K562 (cell line): Measurements from ENCODE around the gene FJX1. TPM values are rescaled to one million over a fixed set of nuclear protein-coding genes. Genes with fewer than 3 reads are reported as not detected.

Experiments used
- C11orf30 ChIP-seq: fragments of 450-650 bp; IDR thresholded peaks from 2 replicates; pipeline ENCODE4 v1.6.1; 2016; ENCODE audit warnings: low read depth, mild to moderate bottlenecking
- ETV6 ChIP-seq, 3 experiments: fragments of 150-350 bp in 1 of 3; sonication (generic) in 1 of 3; formaldehyde crosslinking in 1 of 3; IDR thresholded peaks; 2 replicates each; pipeline versions ENCODE4 v1.6.1 to v1.8.0; 2014 to 2022; ENCODE audit warnings: borderline replicate concordance in 2 of 3, low read depth in 2 of 3, antibody characterized with exemption in 1 of 3, low read length in 1 of 3, mild to moderate bottlenecking in 1 of 3, missing genetic modification reagents in 1 of 3
- FOXM1 ChIP-seq, 2 experiments: fragments of 450-650 bp in 1 of 2; sonication (generic) in 1 of 2; formaldehyde crosslinking in 1 of 2; IDR thresholded peaks; 2 replicates each; pipeline versions ENCODE4 v1.6.1 to v1.9.0; 2017 to 2022; ENCODE audit warnings: low read depth in 2 of 2, mild to moderate bottlenecking in 2 of 2, missing genetic modification reagents in 1 of 2, moderate library complexity in 1 of 2
- GATAD2A ChIP-seq: fragments of 450-650 bp; IDR thresholded peaks from 2 replicates; pipeline ENCODE4 v1.6.1; 2017
- KDM1A ChIP-seq, 2 experiments: fragments of 450-650 bp; IDR thresholded peaks; 2 replicates each; pipeline ENCODE4 v1.6.1; 2016; ENCODE audit warnings: mild to moderate bottlenecking in 2 of 2
- MAFK ChIP-seq: IDR thresholded peaks from 2 replicates; pipeline ENCODE4 v1.6.1; 2011; ENCODE audit warnings: low read length, improper control_type of control experiment
- MAZ ChIP-seq, 2 experiments: fragments of 450-650 bp in 1 of 2; sonication (generic) in 1 of 2; formaldehyde crosslinking; IDR thresholded peaks in 1 of 2; conservative IDR thresholded peaks in 1 of 2; 2 replicates each; pipeline versions ENCODE4 v1.4.0 to v1.5.0; 2020; ENCODE audit warnings: mild to moderate bottlenecking in 1 of 2, missing genetic modification reagents in 1 of 2
- MCM5 ChIP-seq: fragments of 450-650 bp; IDR thresholded peaks from 2 replicates; pipeline ENCODE4 v1.6.1; 2016; ENCODE audit warnings: low read depth
- PHF21A ChIP-seq: fragments of 450-650 bp; IDR thresholded peaks from 2 replicates; pipeline ENCODE4 v1.6.1; 2017; ENCODE audit warnings: low read depth, borderline replicate concordance
- POLR2H ChIP-seq: IDR thresholded peaks from 2 replicates; pipeline ENCODE4 v1.6.1; 2016; ENCODE audit warnings: missing genetic modification characterization, low read depth, mild to moderate bottlenecking, control low read depth, missing compliant biosample characterization, moderate library complexity
- SMAD2 ChIP-seq: fragments of 150-350 bp; IDR thresholded peaks from 2 replicates; pipeline ENCODE4 v1.6.1; 2014; ENCODE audit warnings: low read depth, mild to moderate bottlenecking, low read length
- SMAD3 ChIP-seq: fragments of 450-650 bp; formaldehyde crosslinking; conservative IDR thresholded peaks from 2 replicates; pipeline ENCODE4 v1.4.0; 2020; ENCODE audit warnings: mild to moderate bottlenecking
- SNIP1 ChIP-seq: fragments of 450-650 bp; IDR thresholded peaks from 2 replicates; pipeline ENCODE4 v1.7.1; 2017; ENCODE audit warnings: low read depth, mild to moderate bottlenecking
- STAT5B ChIP-seq: fragments of 250-450 bp; sonication (Bioruptor Pico); IDR thresholded peaks from 2 replicates; pipeline ENCODE4 v1.8.0; 2021; ENCODE audit warnings: mild to moderate bottlenecking, inconsistent platforms
- ZNF146 ChIP-seq: IDR thresholded peaks from one replicate; pipeline ENCODE4 v1.6.1; 2018; ENCODE audit warnings: missing compliant biosample characterization; ENCODE audit not compliant: unreplicated experiment
- ZNF3 ChIP-seq: fragments of 250-450 bp; sonication (Bioruptor Pico); IDR thresholded peaks from 2 replicates; pipeline ENCODE4 v1.5.0; 2021; ENCODE audit warnings: mild to moderate bottlenecking, moderate library complexity
- ZNF436 ChIP-seq: fragments of 250-450, 450-650 bp; sonication (Bioruptor Pico); formaldehyde crosslinking; IDR thresholded peaks from 2 replicates; pipeline ENCODE4 v1.7.0; 2020; ENCODE audit warnings: mild to moderate bottlenecking
- polyA plus RNA-seq, 8 experiments: library from polyadenylated mRNA; depleted of rRNA in 4 of 8; stranded (reverse) in 5 of 8; unstranded in 3 of 8; fragments of >200 nt; fragmentation: Nextera tagmentation in 2 of 8; fragmentation: Illumina TruSeq in 1 of 8; extraction: Ambion mirVana in 2 of 8; extraction: Trizol in 1 of 8; gene quantifications; 2 replicates each; pipeline versions ENCODE4 v1.2.1 to v1.2.3, GENCODE V29; 2011 to 2014; ENCODE audit warnings: inconsistent platforms in 1 of 8, missing spikeins in 1 of 8
- total RNA-seq, 7 experiments: library from RNA; depleted of rRNA in 6 of 7; stranded (reverse); fragments of >200 nt in 6 of 7; fragmentation: Illumina TruSeq in 2 of 7; extraction: Trizol in 2 of 7; gene quantifications; 2 replicates each; pipeline versions ENCODE4 v1.2.1 to v1.2.3, GENCODE V29; 2011 to 2021; ENCODE audit warnings: low replicate concordance in 1 of 7
- TF ChIP-seq, protein P1 (sequence below), 2 experiments: fragments of 450-650 bp; IDR thresholded peaks; 2 replicates each; pipeline ENCODE4 v1.6.1; 2018; ENCODE audit warnings: mild to moderate bottlenecking in 2 of 2, low read depth in 1 of 2; ENCODE audit not compliant: partially characterized antibody in 2 of 2
- TF ChIP-seq, protein P2 (sequence below): sonication (generic); formaldehyde crosslinking; IDR thresholded peaks from 2 replicates; pipeline ENCODE4 v1.8.0; 2023; ENCODE audit warnings: mild to moderate bottlenecking, missing genetic modification reagents
- TF ChIP-seq, protein P3 (sequence below), 2 experiments: fragments of 450-650 bp in 1 of 2; sonication (generic) in 1 of 2; formaldehyde crosslinking; conservative IDR thresholded peaks; 2 replicates each; pipeline versions ENCODE4 v1.4.0 to v1.8.1; 2020 to 2022; ENCODE audit warnings: mild to moderate bottlenecking in 1 of 2, missing genetic modification reagents in 1 of 2

Gene FJX1
- total and polyA plus RNA-seq, 9 of the 15 experiments (the other 6 are each of a cell fraction or from before 2014, with no cell fraction given) = 0.10 to 2.7 (median 0.72) TPM

DNA sequence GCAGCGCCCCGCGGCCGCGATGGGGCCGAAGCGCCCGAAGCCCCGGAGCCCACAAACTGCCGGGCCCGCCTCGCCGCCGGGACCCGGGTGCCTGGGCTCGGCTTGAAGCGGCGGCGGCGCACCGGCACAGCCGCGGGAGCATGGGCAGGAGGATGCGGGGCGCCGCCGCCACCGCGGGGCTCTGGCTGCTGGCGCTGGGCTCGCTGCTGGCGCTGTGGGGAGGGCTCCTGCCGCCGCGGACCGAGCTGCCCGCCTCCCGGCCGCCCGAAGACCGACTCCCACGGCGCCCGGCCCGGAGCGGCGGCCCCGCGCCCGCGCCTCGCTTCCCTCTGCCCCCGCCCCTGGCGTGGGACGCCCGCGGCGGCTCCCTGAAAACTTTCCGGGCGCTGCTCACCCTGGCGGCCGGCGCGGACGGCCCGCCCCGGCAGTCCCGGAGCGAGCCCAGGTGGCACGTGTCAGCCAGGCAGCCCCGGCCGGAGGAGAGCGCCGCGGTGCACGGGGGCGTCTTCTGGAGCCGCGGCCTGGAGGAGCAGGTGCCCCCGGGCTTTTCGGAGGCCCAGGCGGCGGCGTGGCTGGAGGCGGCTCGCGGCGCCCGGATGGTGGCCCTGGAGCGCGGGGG is 346 bp downstream of the FJX1 start (continued):
- no peak for TF ChIP-seq ZNF146 (CRISPR knock-in tag)
- no peak for TF ChIP-seq GATAD2A
- no peak for TF ChIP-seq MAFK
- TF ChIP-seq, protein P1, sequence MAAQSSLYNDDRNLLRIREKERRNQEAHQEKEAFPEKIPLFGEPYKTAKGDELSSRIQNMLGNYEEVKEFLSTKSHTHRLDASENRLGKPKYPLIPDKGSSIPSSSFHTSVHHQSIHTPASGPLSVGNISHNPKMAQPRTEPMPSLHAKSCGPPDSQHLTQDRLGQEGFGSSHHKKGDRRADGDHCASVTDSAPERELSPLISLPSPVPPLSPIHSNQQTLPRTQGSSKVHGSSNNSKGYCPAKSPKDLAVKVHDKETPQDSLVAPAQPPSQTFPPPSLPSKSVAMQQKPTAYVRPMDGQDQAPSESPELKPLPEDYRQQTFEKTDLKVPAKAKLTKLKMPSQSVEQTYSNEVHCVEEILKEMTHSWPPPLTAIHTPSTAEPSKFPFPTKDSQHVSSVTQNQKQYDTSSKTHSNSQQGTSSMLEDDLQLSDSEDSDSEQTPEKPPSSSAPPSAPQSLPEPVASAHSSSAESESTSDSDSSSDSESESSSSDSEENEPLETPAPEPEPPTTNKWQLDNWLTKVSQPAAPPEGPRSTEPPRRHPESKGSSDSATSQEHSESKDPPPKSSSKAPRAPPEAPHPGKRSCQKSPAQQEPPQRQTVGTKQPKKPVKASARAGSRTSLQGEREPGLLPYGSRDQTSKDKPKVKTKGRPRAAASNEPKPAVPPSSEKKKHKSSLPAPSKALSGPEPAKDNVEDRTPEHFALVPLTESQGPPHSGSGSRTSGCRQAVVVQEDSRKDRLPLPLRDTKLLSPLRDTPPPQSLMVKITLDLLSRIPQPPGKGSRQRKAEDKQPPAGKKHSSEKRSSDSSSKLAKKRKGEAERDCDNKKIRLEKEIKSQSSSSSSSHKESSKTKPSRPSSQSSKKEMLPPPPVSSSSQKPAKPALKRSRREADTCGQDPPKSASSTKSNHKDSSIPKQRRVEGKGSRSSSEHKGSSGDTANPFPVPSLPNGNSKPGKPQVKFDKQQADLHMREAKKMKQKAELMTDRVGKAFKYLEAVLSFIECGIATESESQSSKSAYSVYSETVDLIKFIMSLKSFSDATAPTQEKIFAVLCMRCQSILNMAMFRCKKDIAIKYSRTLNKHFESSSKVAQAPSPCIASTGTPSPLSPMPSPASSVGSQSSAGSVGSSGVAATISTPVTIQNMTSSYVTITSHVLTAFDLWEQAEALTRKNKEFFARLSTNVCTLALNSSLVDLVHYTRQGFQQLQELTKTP (IDR thresholded peaks at IDR 0.05; ENCODE audit: low read depth in 1 of 2, partially characterized antibody in 2 of 2) = no peak
- TF ChIP-seq ZNF3 (CRISPR knock-in tag) = no peak
- no peak for TF ChIP-seq SNIP1
- TF ChIP-seq SMAD2 = no peak
- no peak for TF ChIP-seq ZNF436 (CRISPR knock-in tag)
- TF ChIP-seq ETV6 (IDR thresholded peaks at IDR 0.05; ENCODE audit: borderline replicate concordance in 1 of 2, low read depth in 2 of 2, low read length in 1 of 2) = no peak
- TF ChIP-seq ETV6 (CRISPR knock-in tag; IDR thresholded peaks at IDR 0.05; ENCODE audit: borderline replicate concordance) = peak; percentile 14; the same call in 1 of the 2 replicates
- no peak for TF ChIP-seq KDM1A (IDR thresholded peaks at IDR 0.05)
- TF ChIP-seq PHF21A = no peak
- TF ChIP-seq FOXM1 (IDR thresholded peaks at IDR 0.05; ENCODE audit: low read depth) = no peak
- 0 out of 2 replicates have a peak, but pooled peaks have one; percentile 35 for TF ChIP-seq FOXM1 (CRISPR knock-in tag; IDR thresholded peaks at IDR 0.05; ENCODE audit: low read depth)
- no peak for TF ChIP-seq SMAD3 (CRISPR knock-in tag)
- no peak for TF ChIP-seq C11orf30
- no peak for TF ChIP-seq POLR2H
- no peak for TF ChIP-seq MCM5
- TF ChIP-seq STAT5B (CRISPR knock-in tag) = no peak
- TF ChIP-seq, protein P2, sequence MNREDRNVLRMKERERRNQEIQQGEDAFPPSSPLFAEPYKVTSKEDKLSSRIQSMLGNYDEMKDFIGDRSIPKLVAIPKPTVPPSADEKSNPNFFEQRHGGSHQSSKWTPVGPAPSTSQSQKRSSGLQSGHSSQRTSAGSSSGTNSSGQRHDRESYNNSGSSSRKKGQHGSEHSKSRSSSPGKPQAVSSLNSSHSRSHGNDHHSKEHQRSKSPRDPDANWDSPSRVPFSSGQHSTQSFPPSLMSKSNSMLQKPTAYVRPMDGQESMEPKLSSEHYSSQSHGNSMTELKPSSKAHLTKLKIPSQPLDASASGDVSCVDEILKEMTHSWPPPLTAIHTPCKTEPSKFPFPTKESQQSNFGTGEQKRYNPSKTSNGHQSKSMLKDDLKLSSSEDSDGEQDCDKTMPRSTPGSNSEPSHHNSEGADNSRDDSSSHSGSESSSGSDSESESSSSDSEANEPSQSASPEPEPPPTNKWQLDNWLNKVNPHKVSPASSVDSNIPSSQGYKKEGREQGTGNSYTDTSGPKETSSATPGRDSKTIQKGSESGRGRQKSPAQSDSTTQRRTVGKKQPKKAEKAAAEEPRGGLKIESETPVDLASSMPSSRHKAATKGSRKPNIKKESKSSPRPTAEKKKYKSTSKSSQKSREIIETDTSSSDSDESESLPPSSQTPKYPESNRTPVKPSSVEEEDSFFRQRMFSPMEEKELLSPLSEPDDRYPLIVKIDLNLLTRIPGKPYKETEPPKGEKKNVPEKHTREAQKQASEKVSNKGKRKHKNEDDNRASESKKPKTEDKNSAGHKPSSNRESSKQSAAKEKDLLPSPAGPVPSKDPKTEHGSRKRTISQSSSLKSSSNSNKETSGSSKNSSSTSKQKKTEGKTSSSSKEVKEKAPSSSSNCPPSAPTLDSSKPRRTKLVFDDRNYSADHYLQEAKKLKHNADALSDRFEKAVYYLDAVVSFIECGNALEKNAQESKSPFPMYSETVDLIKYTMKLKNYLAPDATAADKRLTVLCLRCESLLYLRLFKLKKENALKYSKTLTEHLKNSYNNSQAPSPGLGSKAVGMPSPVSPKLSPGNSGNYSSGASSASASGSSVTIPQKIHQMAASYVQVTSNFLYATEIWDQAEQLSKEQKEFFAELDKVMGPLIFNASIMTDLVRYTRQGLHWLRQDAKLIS = no peak
- TF ChIP-seq MAZ (CRISPR knock-in tag; conservative IDR thresholded peaks at IDR 0.05 in 1 of 2, IDR thresholded peaks at IDR 0.05 in 1 of 2) = peak in 1 of 2 experiments; percentile 52; a peak in 1 of 4 replicates
- TF ChIP-seq, protein P3, sequence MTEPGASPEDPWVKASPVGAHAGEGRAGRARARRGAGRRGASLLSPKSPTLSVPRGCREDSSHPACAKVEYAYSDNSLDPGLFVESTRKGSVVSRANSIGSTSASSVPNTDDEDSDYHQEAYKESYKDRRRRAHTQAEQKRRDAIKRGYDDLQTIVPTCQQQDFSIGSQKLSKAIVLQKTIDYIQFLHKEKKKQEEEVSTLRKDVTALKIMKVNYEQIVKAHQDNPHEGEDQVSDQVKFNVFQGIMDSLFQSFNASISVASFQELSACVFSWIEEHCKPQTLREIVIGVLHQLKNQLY (CRISPR knock-in tag; conservative IDR thresholded peaks at IDR 0.05) = no peak
